Activated CD4-positive, alpha-beta T cell treated with anti-CD3 and anti-CD28 coated beads, Interleukin-2, Interleukin-6, amounts not matched to agents 100 ng/mL and 50 ng/mL, durations not matched to agents 16 hours and 8 hours (primary cell): ENCODE data around the gene OCA2.
"Not testable (repeated sequence)": the region's sequence is repeated elsewhere in the genome, so short reads cannot be mapped to it uniquely, and the experiment has no call there.

ENCODE experiments used
- DNase-seq: peaks from one replicate; pipeline ENCODE4 v3.0.0-alpha.2; 2020

The OCA2 gene

GRCh38 chr15:28020644-28021043 is 78.5 kb downstream of the OCA2 start:
- no peak for DNase-seq

GRCh38 chr15:28019594-28020309 is 79.4 kb downstream of the OCA2 start:
- DNase-seq = no peak

DNA sequence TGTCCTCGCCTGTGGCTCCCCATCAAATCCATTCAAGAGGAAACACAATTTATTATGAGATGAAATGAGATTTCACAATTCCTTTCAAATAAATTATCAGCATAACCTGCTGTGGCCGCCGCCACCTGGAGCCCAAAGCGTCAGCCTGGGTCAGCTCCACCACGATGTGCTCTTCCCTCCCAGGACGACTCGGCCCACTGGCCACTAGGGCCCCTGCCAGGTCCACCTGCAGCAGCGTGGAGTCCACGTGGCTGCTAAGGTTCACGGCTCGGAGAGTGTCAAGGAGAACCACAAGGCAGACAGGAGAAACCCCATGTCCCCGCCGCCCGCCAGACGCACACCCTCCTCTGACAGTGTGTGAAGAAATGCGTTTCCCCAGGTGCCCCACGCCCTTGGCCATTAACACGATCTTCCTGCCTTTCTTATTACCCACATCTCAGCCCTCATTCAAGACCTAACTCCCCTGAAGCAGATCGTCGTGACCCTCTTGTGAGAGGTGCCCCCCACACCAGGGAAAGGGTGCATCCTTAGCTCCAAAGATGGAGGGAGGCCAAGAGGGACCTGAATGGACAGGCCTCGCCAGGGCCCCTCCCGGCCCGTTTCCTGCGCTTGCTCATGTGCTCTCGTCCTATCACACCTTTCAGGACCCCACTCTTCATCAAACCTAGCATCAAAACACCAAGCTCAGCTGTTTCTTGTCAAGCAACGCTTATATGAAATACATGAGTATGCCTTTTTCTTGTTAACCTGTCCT is 80.6 kb downstream of the OCA2 start:
- DNase-seq = no peak

GRCh38 chr15:28017423-28017924 is 81.6 kb downstream of the OCA2 start:
- DNase-seq = no peak

- no peak for DNase-seq
These were observed 83.3 kb downstream of the OCA2 start for GRCh38 chr15:28015855-28016254.

- DNase-seq = no peak
These were observed 84.4 kb downstream of the OCA2 start for GRCh38 chr15:28014623-28015200.

DNA sequence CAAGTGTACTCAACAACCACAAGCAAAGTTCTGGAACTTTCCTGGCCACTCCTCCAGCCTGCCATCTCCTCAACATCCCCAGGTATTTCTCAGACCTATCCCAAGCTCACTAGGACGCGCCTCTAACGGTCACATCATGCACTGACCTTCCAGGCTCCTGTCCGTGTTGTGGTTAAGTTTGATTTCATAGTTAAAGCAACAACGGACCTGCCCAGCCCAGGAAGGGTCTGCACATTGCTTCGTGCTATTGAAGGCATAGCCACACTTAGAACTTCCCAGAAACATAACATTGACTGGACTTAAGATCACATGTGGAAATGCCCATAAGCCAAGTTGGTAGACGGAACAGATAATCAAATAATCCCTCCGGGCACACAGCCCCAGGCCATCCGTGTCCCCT is 85.1 kb downstream of the OCA2 start:
- DNase-seq = no peak

DNA sequence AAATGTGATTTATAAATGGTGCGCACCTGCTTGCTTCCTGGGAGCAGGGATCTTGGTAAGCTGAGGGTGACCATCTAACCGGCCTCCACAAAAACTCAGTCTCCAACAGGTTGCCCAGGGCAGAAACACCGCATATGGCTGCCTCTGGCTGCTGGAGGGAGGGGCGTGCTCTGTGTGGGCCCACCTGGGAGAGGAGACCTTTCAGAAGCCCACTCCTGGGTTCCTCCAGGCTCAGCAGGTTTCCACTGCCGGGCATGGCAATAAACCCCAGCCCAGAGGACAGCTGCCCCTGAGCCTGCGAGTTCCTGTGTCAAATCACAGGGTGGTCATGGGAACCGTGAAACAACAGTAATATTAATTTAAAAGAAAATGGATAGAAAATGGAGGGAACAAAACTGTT is 85.6 kb downstream of the OCA2 start:
- no peak for DNase-seq

DNA sequence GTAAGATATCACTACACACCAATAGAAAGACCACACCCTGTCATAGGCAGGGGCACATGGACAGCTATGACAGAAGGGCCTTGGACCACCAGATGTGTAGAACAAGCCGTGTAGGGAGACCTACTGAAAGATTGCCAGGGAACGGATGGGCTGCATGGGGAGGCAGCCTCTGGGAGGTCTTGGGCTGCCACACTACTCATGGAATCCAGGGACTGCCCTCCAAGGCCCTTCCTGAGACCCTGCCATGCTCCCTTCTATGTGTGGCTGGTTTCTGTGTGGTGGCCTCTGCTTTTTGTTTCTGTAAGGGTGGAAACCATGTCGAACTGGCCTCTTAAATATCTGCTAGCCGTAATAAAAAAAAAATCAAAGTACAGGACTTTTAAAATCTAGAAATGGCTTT is 86.9 kb downstream of the OCA2 start:
- no peak for DNase-seq

- DNase-seq = not testable (repeated sequence)
These were observed 90.9 kb downstream of the OCA2 start for GRCh38 chr15:28008175-28008574.

DNA sequence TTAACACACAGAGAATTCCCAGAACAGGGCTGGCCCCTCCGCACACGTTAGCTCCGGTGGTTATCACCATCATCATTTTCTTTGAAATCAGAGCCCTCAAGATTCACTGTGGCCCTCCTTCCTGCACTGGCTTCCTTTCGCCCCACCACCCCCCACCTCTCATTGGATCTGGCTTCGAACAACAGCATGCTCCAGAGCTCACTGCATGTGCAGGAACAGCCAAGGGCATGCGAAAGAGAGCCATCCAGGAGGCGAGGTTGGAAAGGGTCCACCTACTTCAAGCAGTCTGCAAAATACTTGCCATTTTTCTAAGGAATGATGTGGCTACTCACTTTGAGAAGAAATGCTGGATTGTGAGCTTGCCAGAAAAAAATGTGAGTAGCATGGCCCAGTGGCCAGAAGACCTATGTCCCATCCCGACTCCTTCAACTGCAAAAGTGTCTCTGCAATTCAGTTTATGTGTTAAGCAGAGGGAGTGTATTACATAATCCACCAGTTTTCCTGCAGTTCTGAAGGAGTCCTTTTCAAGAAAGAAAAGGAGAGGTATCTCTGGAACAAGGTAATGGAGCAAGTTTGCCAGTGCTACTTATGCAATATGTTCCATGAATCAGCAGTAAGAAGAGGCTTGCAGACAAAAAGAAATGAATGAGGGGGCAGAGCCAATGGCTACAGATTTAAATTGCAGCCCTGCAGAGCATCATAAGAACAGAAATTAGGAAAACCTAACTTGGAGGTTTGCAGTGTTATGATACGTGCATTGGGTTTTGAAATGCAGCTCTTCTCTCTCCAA is 92.8 kb downstream of the OCA2 start:
- no peak for DNase-seq

DNA sequence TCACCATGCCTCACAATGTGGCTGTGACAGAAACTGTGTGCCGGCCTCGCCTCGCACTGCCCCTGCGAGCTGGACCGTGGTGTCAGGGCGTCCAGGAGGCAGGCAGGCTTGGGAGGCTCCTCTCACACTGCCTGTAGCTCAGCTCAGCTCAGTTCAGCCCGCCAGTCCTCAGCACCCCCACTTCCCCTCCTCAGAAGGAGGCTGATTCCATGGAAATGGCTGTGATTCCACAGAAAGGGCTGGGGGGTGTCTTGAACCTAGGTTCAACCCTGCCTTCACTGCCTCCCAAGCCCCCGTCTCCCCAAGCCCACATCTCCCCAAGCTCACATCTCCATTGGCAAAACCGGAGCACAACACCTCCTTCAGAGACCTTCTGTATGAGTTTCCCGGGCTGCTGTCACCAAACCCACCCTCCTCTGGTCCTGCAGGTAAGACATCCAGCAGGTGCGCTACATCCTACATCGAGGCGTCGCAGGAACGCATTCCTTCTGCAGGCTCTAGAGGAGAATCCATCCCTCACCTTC is 94.0 kb downstream of the OCA2 start:
- DNase-seq = no peak

DNA sequence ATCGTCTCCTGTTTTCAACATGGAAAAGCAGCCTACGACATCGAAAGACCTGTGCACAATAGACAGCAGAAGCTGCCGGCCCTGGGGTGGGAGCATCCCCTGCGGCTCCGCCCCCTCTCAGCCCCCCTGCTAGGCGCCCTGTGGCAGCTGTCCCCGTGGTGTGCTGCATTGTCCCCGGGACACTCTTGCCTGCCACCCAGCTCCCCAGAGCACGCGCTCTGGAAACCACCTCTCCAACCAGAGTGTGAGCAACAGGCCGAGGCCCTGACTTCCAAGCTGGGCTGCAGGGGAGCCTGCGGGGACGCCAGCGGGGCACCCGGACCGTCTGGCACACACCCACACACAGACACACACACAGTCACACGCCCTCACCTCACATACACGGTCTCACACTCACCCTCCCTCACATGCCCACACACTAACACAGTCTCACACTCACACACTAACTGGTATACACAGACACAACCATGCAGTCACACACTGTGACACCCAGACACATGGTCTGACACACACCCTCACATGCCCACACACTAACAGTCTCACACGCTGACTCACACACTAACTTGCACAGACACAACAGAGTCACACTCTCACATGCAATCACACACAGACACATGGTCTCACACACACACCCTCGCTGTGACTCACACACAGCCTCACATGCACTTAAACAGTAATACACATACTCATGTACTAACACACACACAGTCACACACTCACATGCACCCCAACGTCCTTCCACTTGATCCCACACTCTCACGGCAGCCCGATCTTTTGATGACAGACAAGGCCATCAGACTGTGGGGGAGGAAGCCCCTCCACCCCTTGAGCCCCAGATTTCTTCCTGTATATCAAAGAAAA is 94.7 kb downstream of the OCA2 start:
- DNase-seq = no peak

DNA sequence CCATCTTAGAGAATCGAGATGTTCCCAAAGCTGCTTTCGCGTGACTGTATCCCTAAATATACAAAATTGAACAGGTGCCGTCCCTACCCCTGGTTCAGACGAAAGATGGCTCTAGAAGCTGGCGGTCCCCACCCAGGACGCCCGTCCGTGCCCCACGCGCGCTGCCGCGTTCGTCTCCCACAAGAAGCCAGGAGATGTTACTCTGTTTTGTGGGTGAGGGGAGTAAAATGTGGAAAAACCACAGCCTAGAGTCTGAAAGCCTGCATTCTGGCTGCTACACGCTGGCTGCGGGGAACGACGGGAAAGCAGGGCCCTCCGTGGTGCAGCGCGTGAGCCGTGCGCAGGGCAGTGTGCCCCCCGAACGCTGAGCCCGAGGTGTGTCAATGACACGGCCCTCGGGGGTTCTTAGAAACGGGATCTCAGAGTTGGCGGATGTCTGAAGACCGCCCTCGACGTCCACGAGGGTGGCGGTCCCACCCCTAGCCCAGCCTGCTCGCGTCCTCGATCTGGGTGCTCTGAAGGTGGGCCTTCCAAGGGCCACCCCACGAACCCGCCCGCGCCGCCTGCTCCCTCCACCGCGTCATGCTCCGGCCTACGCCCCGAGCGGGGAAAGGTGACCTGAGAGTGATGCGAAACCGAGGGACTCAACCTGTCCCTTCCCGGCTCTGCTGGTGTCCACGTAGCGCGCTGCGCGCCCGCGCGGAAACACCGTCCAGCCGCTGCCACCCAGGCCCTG is 95.6 kb downstream of the OCA2 start:
- no peak for DNase-seq

DNA sequence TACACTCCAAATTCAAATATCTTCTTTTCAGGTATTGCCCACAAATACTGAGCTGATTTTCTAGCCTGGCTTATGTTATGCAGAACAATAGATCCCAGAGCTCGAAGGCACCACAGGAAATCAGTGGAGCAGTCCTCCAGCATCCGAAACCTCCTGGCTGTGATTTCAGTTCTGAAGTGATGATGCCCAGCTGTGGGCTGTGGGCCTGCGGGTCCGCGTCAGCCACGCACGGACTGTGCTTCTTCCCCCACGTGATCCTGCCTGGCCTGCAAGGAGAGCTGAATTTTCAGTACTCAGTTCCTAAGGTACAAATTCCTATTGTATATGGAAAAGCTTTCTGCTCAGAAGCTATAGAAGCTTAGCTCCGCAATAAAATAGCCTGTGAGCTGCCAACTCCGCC is 96.2 kb downstream of the OCA2 start:
- no peak for DNase-seq

GRCh38 chr15:28002136-28002861 is 96.8 kb downstream of the OCA2 start:
- no peak for DNase-seq

- no peak for DNase-seq
These were observed 97.5 kb downstream of the OCA2 start for GRCh38 chr15:28001641-28002040.

DNA sequence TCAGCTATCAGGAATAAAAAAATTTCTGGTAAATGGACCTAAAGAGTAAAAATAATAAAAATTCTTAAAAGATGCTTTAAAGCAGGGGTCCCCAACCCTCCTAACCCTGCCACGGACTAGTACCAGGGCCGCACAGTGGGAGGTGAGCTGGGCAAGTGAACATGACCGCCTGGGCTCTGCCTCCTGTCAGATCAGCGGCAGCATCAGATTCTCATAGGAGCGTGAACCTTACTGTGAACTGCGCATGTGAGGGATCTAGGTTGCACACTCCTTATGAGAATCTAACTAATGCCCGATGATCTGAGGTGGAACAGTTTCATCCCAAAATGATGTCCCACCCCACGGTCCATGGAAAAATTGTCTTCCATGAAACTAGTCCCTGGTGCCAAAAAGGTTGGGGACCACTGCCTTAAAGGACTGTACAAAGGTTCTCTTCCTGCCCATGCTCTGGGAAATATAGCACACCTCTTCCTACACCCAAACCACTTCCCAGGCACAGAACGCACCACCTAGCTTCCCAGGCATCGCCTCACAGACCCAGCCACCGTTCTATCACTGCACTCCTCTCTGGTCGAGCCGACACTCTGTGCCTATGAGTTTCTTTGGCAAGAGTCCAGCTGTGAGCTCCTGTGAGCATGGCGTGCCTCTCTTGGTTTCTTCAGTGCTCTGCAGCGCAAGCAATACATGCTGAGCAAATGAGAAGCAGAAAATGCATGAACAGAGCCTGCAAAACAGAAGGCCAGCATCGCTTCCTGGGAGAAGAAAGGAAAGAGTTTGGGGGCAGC is 104.9 kb downstream of the OCA2 start:
- no peak for DNase-seq

DNA sequence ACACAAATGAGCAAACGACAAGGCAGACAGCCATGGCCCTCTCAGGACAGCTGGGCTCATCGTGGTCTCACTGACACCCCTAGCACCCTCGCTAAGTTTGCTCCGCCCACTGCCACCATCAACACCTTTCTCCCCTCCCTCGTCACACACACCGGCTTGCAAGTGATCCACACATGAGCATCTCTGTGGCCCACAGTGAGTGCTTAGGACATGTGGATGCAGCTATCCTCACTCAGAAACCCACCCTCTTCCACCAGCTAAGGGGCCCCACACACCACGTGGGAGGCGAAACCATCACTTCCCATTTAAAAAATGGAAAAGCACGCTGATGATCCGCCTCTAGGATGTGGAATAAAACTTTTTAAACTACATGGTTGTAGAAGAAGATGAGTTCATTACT is 105.6 kb downstream of the OCA2 start:
- DNase-seq = no peak
